T-helper 1 cell treated with Interleukin-12 subunit alpha and Interleukin-12 subunit beta and Interleukin-4 antibody, amounts not matched to agents 30 ng/mL and 1 ng/mL, for 36 hours (primary cell): ENCODE results near the gene LRP2BP. TPM values are rescaled to one million over a fixed set of nuclear protein-coding genes. Genes with fewer than 3 reads are reported as not detected.

ENCODE experiments used
- intact Hi-C: fragments of 100-400 bp; cut with micrococcal nuclease; formaldehyde crosslinking; loops from one replicate; pipeline ENCODE4 v1.15.1; 2024
- total RNA-seq: library from RNA; stranded (reverse); gene quantifications from 2 replicates; pipeline ENCODE4 v1.2.3, GENCODE V29; 2022

Gene LRP2BP
- total RNA-seq, 1 donor from 2014 or later, result 0.59 TPM

GRCh38 chr4:185396724-185397385 is 1.1 kb upstream of the LRP2BP start, which contains the start of gene ANKRD37:
ANKRD37 (plus strand) TSS chr4:185396841; CDS start chr4:185396924, 83 bp downstream.
- intact Hi-C loops, result loop anchor here (1.0 to 10.0 kb wide), 9 partner anchors 28 to 1953 kb away; partner anchors contain the start of genes CCDC110, CDKN2AIP, IRF2 and SNX25

- intact Hi-C loops, result loop anchor here (1.0 to 10.0 kb wide), 17 partner anchors 29 to 1952 kb away; partner anchors contain the start of genes ACSL1, CASP3, CCDC110 and CDKN2AIP
Observed at GRCh38 chr4:185395956-185396723, 416 bp upstream of the LRP2BP start.

DNA sequence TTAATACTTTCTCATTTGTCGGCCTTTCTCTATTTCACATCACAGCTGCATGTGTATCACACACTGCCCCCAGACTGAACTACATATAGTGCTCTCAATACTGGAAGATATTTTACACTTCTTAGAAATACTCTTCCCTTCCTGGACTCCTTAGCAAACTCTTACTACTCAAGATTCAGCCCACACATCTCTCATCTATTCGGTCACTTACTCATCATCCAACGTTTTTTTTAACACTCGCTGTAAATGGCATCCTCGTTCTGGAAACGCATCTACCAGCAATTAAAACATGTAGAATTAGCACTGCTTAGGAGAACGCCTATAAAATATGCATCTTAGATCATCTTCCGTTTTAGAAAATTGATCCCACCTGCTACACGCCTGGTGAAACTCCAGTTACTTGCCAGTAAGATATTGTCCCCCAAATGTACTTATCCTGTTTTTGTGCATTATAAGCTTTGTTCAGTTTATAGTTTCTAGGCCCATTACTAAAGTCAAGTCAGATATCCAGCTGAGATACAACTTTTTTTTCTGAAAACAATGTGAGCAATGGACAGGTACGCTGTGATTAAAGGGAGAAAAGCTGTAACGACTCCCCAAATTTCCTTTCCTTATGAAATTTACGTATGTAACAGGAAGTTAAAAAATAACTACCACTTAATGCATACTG is 1.0 kb downstream of the LRP2BP start:
- intact Hi-C loops, result loop anchor here (1.0 to 10.0 kb wide), 10 partner anchors 50 to 980 kb away; partner anchors contain the start of genes ACSL1, CASP3, CYP4V2 and PRIMPOL

- intact Hi-C loops, result loop anchor here (10.0 kb wide), 1 partner anchor 977 kb away; no protein-coding TSS in a partner anchor
Observed at GRCh38 chr4:185392156-185392555, 3.6 kb downstream of the LRP2BP start.

GRCh38 chr4:185390941-185391340 is 4.8 kb downstream of the LRP2BP start:
- intact Hi-C loops, result loop anchor here (10.0 kb wide), 1 partner anchor 976 kb away; no protein-coding TSS in a partner anchor

- intact Hi-C loops, result no loop called here
Observed at GRCh38 chr4:185387957-185388356, 7.8 kb downstream of the LRP2BP start.

DNA sequence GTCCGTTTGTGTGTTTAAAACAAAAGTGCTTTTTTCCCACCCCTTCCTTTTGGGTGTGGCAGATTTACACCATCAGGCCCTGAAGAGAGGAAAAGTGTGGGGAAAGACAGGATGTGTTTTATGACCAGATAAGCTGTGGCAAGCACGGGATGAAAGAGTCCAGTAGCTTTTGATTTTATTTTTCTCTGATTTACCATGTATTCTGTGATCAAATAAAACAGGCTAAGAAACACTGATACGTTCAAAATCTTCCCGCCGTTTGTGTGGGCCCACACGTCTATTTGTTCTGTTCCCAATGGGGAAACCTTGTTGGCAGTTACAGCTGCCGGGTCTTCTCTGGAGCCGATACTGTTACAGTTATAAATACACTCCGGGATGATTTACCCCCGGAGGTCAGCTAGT is 10.8 kb downstream of the LRP2BP start:
- intact Hi-C loops, result no loop called here

DNA sequence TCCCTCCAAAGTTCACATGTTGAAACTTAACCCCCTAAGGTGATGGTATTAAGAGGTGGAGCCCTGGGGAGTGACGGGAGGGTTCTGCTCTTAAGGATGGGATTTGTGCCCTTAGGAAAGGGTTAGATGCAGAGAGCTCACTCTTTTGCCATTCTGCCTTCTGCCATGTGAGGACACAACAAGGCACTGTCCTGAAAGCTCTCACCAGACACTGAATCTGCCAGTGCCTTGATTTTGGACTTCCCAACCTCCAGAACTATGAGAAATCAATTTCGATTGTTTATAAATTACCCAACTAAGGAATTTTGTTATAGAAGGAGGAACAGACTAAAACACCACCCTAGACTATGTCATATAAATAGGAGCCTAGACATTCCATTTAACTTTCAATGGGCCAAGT is 11.7 kb downstream of the LRP2BP start:
- intact Hi-C loops, result no loop called here

DNA sequence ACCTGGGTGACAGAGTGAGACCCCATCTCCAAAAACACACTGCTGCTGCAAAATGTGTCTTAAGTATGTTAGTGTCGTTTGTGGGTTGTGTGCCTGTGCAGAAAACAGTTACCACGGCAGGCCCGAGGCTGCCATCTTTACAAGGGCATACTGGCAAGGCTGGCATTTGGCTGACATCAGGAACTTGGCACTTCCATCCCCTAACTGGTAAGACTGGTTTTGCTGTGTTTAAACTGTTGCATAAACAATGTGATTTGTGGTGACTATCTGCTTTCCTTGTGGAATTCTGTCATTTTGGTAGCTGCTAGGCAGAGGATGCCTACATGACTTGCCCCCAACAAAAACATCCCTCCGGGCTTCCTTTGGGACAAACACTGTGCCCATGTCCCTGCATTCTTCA is 12.3 kb downstream of the LRP2BP start:
- intact Hi-C loops, result no loop called here

DNA sequence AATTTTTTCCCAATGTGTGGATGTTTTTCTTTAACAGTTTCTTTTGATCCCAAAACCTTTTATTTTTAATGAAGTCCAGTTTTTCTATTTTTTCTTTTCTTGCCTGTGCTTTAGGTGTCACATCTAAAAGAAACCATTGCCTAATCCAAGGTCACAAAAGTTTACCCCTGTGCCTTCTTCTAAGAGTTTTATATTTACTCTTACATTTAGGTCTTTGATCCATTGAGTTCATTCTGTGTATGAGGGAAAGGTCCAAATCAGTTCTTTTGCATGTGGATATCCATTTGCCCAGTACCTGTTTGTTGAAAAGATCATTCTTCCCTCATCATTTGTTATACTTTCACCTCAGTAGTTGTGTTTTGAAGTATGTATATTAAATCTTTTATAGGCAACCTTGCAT is 13.0 kb downstream of the LRP2BP start:
- intact Hi-C loops, result no loop called here

GRCh38 chr4:185381288-185382196 is 14.2 kb downstream of the LRP2BP start:
- intact Hi-C loops, result no loop called here

GRCh38 chr4:185380320-185380719 is 15.4 kb downstream of the LRP2BP start:
- intact Hi-C loops, result no loop called here

DNA sequence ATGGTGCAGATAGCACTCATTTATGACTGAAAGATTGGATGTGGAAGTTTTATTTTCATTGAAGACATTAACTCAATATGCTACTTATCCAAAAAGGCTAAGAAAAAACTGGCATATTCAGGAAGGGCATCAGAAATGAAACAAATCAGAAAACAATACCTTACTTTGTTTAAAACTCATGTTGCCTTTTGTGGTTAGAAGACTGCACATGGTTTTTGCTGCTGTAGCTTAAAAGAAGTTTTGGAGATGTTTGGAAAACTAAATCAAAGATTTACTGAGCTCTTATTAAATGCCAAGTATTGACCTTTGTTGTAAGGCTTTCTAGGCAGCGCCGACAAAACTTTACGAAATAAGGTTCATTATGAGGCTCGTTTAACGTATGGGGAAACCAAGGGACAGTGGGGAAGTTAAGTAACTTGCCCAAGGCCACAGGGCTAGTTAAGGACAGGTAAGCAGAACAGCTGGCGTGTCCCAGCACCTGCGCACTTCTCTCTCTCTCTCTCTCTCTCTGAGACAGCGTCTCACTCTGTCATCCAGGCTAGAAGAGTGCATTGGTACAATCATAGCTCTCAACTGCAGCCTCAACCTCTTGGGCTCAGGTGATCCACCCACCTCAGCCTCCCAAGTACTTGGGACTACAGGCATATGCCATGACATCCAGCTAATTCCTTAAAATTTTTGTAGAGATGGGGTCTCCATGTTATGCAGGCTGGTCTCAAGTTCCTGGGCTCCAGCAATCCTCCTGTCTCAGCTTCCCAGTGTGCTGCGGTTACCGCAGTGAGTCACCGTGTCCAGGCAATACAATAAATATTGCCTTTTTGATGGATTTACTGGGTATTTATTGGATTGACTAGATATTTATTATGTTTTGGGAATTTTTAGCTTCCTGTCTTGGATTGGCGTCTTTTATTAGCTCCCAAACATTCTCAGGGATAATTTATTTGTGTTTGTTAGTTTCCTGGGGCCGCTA is 16.1 kb downstream of the LRP2BP start:
- intact Hi-C loops, result no loop called here

- intact Hi-C loops, result no loop called here
Observed at GRCh38 chr4:185378264-185378663, 17.5 kb downstream of the LRP2BP start.

- intact Hi-C loops, result no loop called here
Observed at GRCh38 chr4:185374573-185374972, 21.2 kb downstream of the LRP2BP start.

DNA sequence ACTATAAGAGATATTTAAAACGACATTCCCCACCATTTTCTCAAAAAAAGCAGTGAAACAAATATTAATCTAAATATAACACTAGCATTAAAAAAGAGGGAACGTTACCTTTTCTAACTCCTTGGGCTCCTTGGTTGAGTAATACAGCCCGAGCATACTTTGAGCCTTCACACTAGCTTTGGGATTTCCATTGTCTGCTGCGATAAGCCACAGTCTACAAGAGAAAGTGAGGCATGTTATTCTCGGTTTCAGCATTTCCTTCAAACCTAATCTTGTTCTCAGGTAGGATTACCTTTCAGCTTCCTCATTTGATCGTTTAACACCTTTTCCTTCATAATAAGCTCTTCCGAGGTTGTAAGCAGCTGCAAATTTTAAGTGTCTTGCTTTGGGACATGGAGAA is 21.7 kb downstream of the LRP2BP start:
- intact Hi-C loops, result no loop called here

- intact Hi-C loops, result no loop called here
Observed at GRCh38 chr4:185371702-185372101, 24.0 kb downstream of the LRP2BP start.

DNA sequence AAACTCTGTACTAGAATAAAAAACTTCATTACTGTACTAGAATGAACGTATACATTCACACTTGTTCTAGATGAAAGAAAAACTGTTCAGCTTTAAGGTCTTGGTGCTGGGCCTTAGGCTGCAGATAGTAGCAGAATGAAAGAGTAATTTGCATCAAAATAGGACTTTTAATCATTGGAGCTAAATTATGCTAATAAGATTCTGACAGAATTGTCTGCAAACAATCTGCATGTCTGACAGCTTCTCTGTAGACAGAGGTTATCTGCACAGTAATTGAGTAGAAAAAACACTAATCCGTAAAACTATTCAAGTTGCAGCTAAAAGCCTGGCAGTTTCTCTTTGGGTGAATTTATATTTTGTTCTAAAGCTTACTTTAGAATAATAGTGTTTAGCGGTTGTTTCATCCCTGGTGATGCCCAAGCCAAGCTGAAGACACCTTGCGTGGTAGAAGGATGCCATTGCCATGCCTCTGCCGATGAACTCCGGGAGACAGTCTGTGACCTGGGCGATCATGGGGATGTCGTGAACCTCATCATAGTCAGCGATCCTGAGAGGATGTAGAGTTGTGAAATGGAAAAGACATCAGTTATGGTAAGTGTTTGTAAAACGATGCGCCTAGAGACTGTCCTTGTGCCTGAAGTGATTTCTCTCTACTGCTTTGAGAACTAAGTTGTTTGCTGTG is 25.3 kb downstream of the LRP2BP start:
- intact Hi-C loops, result no loop called here

DNA sequence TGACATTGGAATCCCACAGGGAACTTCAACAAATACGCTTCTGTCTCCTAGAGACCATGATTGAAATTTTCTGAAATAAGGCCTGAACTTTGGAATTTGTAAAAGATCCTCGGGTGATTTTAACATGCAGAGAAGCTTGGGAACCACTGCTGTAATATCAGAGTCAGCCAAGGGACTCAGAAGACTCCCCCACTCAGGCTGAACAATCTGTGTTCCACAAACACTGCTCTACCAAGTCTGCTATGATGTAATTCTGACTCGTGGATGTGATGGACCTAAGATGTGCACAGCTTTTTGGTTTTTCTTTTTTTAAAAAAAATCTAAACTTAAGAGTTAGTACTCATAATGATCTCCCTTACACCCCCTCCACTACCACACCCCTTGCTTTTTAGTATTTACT is 26.0 kb downstream of the LRP2BP start:
- intact Hi-C loops, result no loop called here
